ENCODE results near the gene NPC1.
A peak's percentile ranks its signal among the peaks of the same experiment; 100 is the strongest.
"Not testable (repeated sequence)": the region's sequence is repeated elsewhere in the genome, so short reads cannot be mapped to it uniquely, and the experiment has no call there.

Gene NPC1

GRCh38 chr18:23521271-23521670 is 65.0 kb downstream of the NPC1 start:
- no peak for DNase-seq

GRCh38 chr18:23519734-23520133 is 66.6 kb downstream of the NPC1 start:
- peak in 2 of 4 experiments; percentile 24 to 54 for DNase-seq

DNA sequence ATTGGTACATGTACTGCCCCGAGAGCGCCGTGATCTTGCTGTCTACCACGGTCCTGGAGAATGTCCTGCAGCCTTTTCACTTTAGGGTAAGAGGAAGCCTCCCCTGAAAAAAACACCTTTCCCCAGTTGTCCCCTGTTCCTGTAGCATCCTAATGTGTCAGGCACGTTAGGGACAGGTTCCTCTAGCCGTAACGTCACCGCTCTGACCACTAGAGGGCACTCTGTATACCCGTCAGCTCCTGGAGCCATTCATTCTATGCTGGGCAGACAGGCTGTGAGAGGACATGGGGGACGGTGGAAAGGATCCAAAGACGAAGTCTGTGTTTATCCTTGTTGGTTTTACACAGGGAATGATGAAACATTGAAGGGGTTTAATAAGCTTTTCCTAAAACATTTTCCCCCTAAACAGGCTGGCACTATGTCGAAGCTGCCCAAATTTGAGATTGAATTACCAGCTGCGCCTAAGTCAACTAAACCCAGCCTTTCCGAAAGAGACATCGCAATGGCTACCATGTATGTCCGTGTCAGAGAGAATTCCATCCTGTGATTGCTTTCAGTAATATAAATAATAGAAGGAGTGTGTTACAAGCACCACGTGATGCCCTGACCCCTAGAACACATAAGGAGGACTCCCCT is 70.3 kb downstream of the NPC1 start:
- DNase-seq, result peak; percentile 84 to 92 (median 87)

DNA sequence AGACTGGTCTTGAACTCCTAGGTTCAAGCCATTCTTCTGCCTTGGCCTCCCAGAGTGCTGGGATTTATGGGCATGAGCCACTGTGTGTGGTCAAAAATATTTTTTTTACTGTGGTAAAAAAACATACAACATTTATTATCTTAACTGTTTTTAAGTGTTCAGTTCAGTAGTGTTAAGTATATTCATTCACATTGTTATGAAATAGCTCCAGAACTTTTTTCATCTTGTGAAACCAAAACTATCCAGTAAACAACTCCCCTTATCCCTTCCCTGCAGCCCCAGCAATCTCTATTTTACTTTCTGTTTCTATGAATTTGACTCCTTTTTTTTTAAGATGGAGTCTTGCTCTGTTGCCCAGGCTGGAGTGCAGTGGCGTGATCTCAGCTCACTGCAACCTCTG is 73.7 kb downstream of the NPC1 start:
- DNase-seq, result no peak

DNA sequence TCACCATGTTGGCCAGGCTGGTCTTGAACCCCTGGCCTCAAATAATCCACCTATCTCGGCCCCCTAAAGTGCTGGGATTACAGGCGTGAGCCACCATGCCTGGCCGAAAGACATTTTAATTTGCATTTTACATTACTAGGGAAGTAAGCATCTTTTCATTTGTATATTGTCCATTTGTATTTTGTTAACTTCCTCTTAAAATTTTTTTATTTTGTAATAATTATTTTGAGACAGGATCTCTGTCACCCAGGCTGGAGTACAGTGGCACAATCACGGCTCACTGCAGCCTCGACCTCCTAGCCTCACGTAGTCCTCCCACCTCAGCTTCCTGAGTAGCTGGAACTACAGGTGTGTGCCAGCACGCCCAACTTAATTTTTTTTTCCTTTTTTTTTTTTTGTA is 74.1 kb downstream of the NPC1 start:
- not testable (repeated sequence) for DNase-seq

DNA sequence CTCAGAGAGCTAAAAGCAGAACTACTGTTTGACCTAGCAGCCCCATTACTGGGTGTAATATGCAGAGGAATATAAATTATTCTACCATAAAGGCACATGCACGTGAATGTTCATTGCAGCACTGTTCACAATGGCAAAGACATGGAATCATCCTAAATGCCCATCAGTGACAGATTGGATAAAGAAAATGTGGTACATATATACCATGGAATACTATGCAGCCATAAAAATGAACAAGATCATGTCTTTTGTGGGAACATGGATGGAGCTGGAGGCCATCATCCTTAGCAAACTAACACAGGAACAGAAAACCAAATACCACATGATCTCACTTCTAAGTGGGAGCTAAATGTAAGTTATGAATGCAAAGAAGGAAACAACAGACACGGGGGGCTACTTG is 75.4 kb downstream of the NPC1 start:
- DNase-seq, result not testable (repeated sequence)

- DNase-seq, result no peak
Measured at GRCh38 chr18:23506393-23506792, 79.9 kb downstream of the NPC1 start.

DNA sequence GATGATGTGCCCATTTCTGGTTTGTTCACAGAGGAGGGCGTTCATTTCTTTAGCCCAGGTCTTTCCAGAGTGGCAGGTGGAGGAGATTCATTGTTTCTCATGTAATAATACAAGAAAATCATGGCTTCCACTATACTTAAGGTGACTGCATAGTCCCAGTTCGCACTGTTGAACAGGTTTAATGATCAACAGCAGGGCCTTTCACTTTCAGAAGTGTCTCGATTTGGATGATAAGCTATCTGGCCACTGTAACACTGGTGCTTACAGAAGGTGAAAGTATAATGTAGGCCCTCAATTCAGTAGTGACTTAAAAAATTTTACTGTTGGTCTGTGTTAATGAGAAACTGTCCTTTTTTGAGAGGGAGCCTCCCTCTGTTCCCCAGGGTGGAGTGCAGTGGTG is 81.6 kb downstream of the NPC1 start:
- DNase-seq, result no peak

DNA sequence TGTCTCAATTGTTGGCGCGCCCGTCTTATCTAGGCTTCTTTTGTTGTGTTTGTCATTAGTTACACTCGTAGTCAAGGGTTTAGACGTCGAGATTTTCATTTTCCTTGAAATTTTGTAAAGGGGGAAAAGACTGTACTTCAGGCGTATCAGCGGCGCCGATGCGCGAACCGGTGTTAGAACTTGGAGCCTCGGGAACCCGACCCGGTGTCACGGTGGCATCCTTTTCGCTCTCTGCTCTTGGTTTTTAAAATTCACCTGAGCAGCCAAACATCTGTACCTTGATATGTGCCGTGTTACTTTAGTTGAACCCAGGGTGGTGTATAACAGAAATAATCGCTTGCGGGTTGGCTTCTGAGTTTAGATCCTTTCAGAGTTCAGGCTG is 82.4 kb downstream of the NPC1 start:
- peak in 1 of 4 experiments; percentile 28 for DNase-seq

DNA sequence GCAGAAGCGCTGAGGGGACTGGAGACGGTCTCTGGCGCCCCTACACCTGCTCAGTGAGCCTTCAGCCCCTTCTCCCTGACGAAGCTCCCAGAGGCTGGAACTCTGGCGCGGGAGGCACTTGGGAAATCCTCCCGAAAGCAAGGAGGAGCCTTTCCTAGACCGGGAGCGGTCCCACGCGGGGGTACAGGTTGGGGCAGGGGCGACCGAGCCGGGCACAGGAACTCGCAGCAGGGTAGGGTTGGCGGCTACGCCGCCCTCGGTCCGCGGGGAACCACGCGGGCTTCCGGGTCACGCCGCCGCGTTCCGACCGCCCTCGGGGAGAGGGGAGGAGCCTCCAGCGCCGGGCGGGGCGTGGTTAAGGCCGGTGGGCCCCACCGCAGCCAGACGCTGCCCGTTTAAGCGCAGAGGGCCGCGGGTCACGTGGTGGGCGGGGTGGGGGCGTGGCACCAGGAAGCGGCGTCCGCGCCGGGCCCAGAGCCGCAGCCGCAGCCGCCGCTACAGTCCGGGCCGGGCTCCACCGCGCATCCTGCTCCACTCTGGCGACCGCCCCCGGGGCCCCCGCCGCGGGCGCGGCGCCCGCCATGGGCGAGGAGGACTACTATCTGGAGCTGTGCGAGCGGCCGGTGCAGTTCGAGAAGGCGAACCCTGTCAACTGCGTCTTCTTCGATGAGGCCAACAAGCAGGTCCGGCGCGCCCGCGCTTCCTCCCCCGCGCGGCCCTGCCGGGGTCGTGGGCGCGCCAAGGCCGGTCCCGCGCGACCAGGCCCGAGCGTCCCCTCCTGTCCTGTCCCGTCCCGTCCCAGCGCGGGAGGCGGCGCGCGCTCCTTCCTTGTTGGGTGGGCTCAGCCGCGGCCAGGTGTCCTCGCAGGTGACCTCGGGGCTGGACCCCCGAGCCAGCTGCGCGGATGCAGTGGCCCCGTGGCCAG is 83.0 kb downstream of the NPC1 start, which contains the start of gene RMC1:
RMC1 (plus strand) TSS at position 474 of the 925 bp plus-strand sequence; CDS start at position 582, 108 bp downstream.
- peak; percentile 97 to 99 (median 98) for DNase-seq

GRCh38 chr18:23502516-23503037 is 83.7 kb downstream of the NPC1 start:
- DNase-seq, result no peak

GRCh38 chr18:23501626-23502025 is 84.7 kb downstream of the NPC1 start:
- DNase-seq, result no peak

- DNase-seq, result peak in 3 of 4 experiments; percentile 54 to 68 (median 60)
Measured at GRCh38 chr18:23499291-23499781, 87.0 kb downstream of the NPC1 start.

GRCh38 chr18:23498877-23499276 is 87.4 kb downstream of the NPC1 start:
- peak; percentile 60 to 82 (median 76) for DNase-seq

- DNase-seq, result peak in 2 of 4 experiments; percentile 49 to 54
Measured at GRCh38 chr18:23498117-23498516, 88.2 kb downstream of the NPC1 start.

DNA sequence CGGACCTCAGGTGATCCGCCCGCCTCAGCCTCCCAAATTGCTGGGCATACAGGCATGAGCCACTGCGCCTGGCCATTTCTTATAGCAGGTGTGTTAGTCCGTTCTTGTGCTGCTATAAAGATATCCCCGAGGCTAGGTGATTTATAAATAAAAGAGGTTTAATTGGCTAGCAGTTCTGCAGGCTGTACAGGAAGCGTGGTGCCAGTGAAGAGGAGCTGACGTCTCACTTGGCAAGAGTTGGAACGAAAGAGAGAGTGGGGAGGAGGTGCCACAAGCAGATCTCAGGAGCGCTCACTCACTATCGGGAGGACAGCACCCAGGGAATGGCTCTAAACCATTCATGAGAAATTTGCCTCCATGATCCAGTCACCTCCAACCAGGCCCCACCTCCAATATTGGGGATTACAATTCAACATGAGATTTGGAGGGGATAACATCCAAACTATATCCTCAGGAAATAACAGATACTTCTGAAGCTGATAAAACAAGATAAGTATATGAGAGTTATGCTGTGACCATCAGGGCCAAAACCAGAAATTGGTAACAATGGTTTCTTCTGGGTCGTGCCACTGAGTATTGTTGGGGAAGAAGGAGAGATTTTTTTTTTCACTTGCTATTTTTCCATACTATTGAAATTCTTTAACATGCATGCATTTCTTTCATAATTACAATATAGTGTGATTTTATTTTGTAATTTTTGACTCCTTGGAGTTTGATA is 90.4 kb downstream of the NPC1 start:
- DNase-seq, result no peak

GRCh38 chr18:23494992-23495391 is 91.3 kb downstream of the NPC1 start:
- DNase-seq, result no peak

DNA sequence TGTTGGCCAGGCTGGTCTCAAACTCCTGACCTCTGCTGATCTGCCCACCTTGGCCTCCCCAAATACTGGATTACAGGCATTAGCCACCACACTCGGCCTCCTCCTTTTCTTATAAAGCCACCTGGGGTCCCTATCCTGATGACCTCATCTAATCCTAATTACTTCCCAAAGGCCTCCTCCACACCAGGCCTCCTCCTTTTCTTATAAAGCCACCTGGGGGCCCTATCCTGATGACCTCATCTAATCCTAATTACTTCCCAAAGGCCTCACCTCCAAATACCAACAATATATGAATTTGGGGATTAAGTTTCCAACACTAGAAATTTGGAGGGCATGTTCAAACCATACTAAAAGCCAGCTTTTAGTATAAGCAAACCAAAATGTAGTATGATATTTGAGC is 92.7 kb downstream of the NPC1 start:
- DNase-seq, result no peak

- DNase-seq, result not testable (repeated sequence)
Measured at GRCh38 chr18:23489586-23489985, 96.7 kb downstream of the NPC1 start.

GRCh38 chr18:23487738-23488570 is 98.4 kb downstream of the NPC1 start:
- DNase-seq, result peak; percentile 49 to 59 (median 53)

GRCh38 chr18:23485386-23485785 is 100.9 kb downstream of the NPC1 start:
- DNase-seq, result no peak

All from suppressor macrophage (primary cell).